K562 (cell line): ENCODE measurements around the gene FRMD7. TPM values are rescaled to one million over a fixed set of nuclear protein-coding genes. Genes with fewer than 3 reads are reported as not detected.

Source experiments
- ATAC-seq: fragments of 200-7000 bp; cut with Tn5 transposase; 3 replicates; pipeline ENCODE4 v1.9.1; 2020; ENCODE audit warnings: moderate library complexity
- BruUV-seq: library from RNA; stranded (reverse); fragments of 400-500 nt; replicated peaks from 2 replicates; lab custom pipeline; 2021; lab: Mats Ljungman, UMichigan
- CTCF ChIA-PET: fragments of 300-600 bp; formaldehyde crosslinking; extraction: SDS; loops from one replicate; lab custom pipeline; 2021; ENCODE audit warnings: low intra/inter-chr PET ratio; lab: Yijun Ruan, JAX
- POLR2A ChIA-PET: fragments of 300-600, 350-650 bp; sonication (Branson Sonifier 250); formaldehyde crosslinking; extraction: SDS; loops from one replicate; lab custom pipeline; 2021; ENCODE audit warnings: antibody characterized with exemption, inconsistent platforms; lab: Yijun Ruan, JAX
- DNase-seq, 4 experiments: peaks; one replicate each; pipeline versions ENCODE4 v3.0.0 to v3.0.0-alpha.2; 2011 to 2018; ENCODE audit warnings: low spot score in 3 of 4, mixed read lengths in 3 of 4; ENCODE audit errors: extremely low read depth in 1 of 4
- FAIRE-seq: peaks from 2 replicates; lab custom pipeline; 2011; peaks lifted over from hg19 to GRCh38; lab: Jason Lieb, UNC
- H2AFZ ChIP-seq: 2 replicates; pipeline ENCODE4 v1.6.0; 2011; ENCODE audit warnings: low read depth, low read length, control low read depth, inconsistent platforms
- H3K27ac ChIP-seq: fragments of 200-600 bp; 3 replicates; pipeline ENCODE4 v1.8.0; 2011; ENCODE audit warnings: low read depth, mild to moderate bottlenecking, control low read depth, inconsistent platforms, low read length, moderate library complexity, mixed read lengths; ENCODE audit errors: extremely low read depth
- H3K27me3 ChIP-seq, 2 experiments: fragments of 300-600 bp in 1 of 2; 2 replicates in 1 of 2; 3 replicates in 1 of 2; pipeline versions ENCODE4 v1.6.0 to v1.8.0; 2011; ENCODE audit warnings: inconsistent platforms in 2 of 2, low read length in 2 of 2, mild to moderate bottlenecking in 1 of 2, mixed read lengths in 1 of 2, moderate library complexity in 1 of 2; ENCODE audit not compliant: control insufficient read depth in 2 of 2, insufficient read depth in 2 of 2
- H3K36me3 ChIP-seq: fragments of 300-600 bp; 3 replicates; pipeline ENCODE4 v1.8.0; 2011; ENCODE audit warnings: mild to moderate bottlenecking, low read length, inconsistent platforms; ENCODE audit not compliant: control insufficient read depth, insufficient read depth
- H3K4me1 ChIP-seq, 2 experiments: fragments of 200-600 bp in 1 of 2; replicated peaks in 1 of 2; 2 replicates in 1 of 2; 3 replicates in 1 of 2; pipeline versions ENCODE4 v1.5.1 to v1.8.0; 2011; ENCODE audit warnings: inconsistent platforms in 2 of 2, low read length in 2 of 2, mild to moderate bottlenecking in 1 of 2, mixed read lengths in 1 of 2, moderate library complexity in 1 of 2; ENCODE audit not compliant: control insufficient read depth in 2 of 2, insufficient read depth in 2 of 2
- H3K4me2 ChIP-seq: 2 replicates; pipeline ENCODE4 v1.6.1; 2011; ENCODE audit warnings: low read length, control low read depth, inconsistent platforms, mixed read lengths; ENCODE audit not compliant: insufficient read depth
- H3K4me3 ChIP-seq: fragments of 200-600 bp; sonication (generic), shearing (Covaris generic); 2 replicates; pipeline ENCODE4 v1.5.1; 2016; ENCODE audit warnings: control low read depth, inconsistent platforms
- H3K79me2 ChIP-seq: fragments of 200-600 bp; 3 replicates; pipeline ENCODE4 v1.8.0; 2011; ENCODE audit warnings: low read length, inconsistent platforms; ENCODE audit not compliant: control insufficient read depth, insufficient read depth
- H3K9ac ChIP-seq, 2 experiments: 2 replicates each; pipeline versions ENCODE4 v1.6.0 to v1.6.1; 2011; ENCODE audit warnings: low read depth in 2 of 2, low read length in 2 of 2, control low read depth in 1 of 2, inconsistent platforms in 1 of 2, mild to moderate bottlenecking in 1 of 2, mixed read lengths in 1 of 2; ENCODE audit not compliant: insufficient read depth in 1 of 2
- H3K9me1 ChIP-seq: one replicate; pipeline ENCODE4 v1.6.0; 2011; ENCODE audit warnings: inconsistent platforms, mild to moderate bottlenecking, low read length, moderate library complexity; ENCODE audit not compliant: control insufficient read depth, insufficient read depth
- H3K9me3 ChIP-seq: replicated peaks from 2 replicates; pipeline ENCODE4 v1.5.1; 2011; ENCODE audit warnings: low read depth, low read length, inconsistent platforms; ENCODE audit not compliant: control insufficient read depth, insufficient read depth
- H4K20me1 ChIP-seq: replicated peaks from 2 replicates; pipeline ENCODE4 v1.6.1; 2011; ENCODE audit warnings: low read length, inconsistent platforms, mixed read lengths; ENCODE audit not compliant: control insufficient read depth, insufficient read depth
- ARID1B ChIP-seq: fragments of 450-650 bp; IDR thresholded peaks from 2 replicates; pipeline ENCODE4 v1.6.1; 2016; ENCODE audit warnings: antibody characterized with exemption, mild to moderate bottlenecking, inconsistent platforms
- CUX1 ChIP-seq: fragments of 200-800 bp; sonication (Bioruptor generic); IDR thresholded peaks from 2 replicates; pipeline ENCODE4 v1.6.1; 2016; ENCODE audit warnings: missing genetic modification characterization, missing compliant biosample characterization
- E2F6 ChIP-seq, 2 experiments: IDR thresholded peaks; 2 replicates each; pipeline ENCODE4 v1.6.1; 2011; ENCODE audit warnings: borderline replicate concordance in 1 of 2, control low read depth in 1 of 2, low read depth in 1 of 2, low read length in 1 of 2, mild to moderate bottlenecking in 1 of 2, mixed read lengths in 1 of 2, moderate library complexity in 1 of 2; ENCODE audit not compliant: insufficient read depth in 1 of 2, insufficient read length in 1 of 2, poor library complexity in 1 of 2, severe bottlenecking in 1 of 2; ENCODE audit errors: extremely low read depth in 1 of 2
- EGR1 ChIP-seq: fragments of 450-650 bp; conservative IDR thresholded peaks from 2 replicates; pipeline ENCODE4 v1.6.1; 2017; ENCODE audit warnings: mild to moderate bottlenecking
- MNT ChIP-seq, 2 experiments: fragments of 450-650 bp; conservative IDR thresholded peaks; 2 replicates each; pipeline ENCODE4 v1.6.1; 2017; ENCODE audit warnings: mild to moderate bottlenecking in 2 of 2, moderate library complexity in 2 of 2
- POLR2H ChIP-seq: IDR thresholded peaks from 2 replicates; pipeline ENCODE4 v1.6.1; 2016; ENCODE audit warnings: missing genetic modification characterization, low read depth, mild to moderate bottlenecking, control low read depth, missing compliant biosample characterization, moderate library complexity
- RBM34 ChIP-seq: fragments of 200-400 bp; formaldehyde crosslinking; IDR thresholded peaks from 2 replicates; pipeline ENCODE4 v1.6.1; 2018; ENCODE audit warnings: low read length, borderline replicate concordance; ENCODE audit not compliant: insufficient read depth
- TCF7L2 ChIP-seq: fragments of 150-350 bp; IDR thresholded peaks from 2 replicates; pipeline ENCODE4 v1.6.1; 2016; ENCODE audit warnings: low read depth, mild to moderate bottlenecking, low read length, moderate library complexity
- TRIM28 ChIP-seq: fragments of 450-650 bp; IDR thresholded peaks from 2 replicates; pipeline ENCODE4 v1.6.1; 2017
- ZFP36 ChIP-seq: fragments of 150-350 bp; IDR thresholded peaks from 2 replicates; pipeline ENCODE4 v1.6.1; 2018; ENCODE audit warnings: low read length, low read depth; ENCODE audit not compliant: partially characterized antibody
- WGBS: fragments of 100-300 bp; shearing (Covaris generic); methylation state at CpG from one replicate; pipeline ENCODE4 v1.1.6; 2016; ENCODE audit warnings: low coverage, mixed read lengths; ENCODE audit not compliant: insufficient coverage; ENCODE audit errors: missing lambda C conversion rate; 5-methylcytosine and 5-hydroxymethylcytosine counted together
- in situ Hi-C: fragments of 300-500 bp; cut with MboI; formaldehyde crosslinking; loops from 4 replicates; pipeline ENCODE4 v1.15.0; 2018; ENCODE audit warnings: inconsistent platforms, mixed read lengths
- intact Hi-C: fragments of 100-400 bp; cut with micrococcal nuclease; formaldehyde crosslinking; loops from 2 replicates; pipeline ENCODE4 v1.14.2; 2022
- polyA plus RNA-seq, 8 experiments: library from polyadenylated mRNA; depleted of rRNA in 4 of 8; stranded (reverse) in 5 of 8; unstranded in 3 of 8; fragments of >200 nt; fragmentation: Nextera tagmentation in 2 of 8; fragmentation: Illumina TruSeq in 1 of 8; extraction: Ambion mirVana in 2 of 8; extraction: Trizol in 1 of 8; gene quantifications; 2 replicates each; pipeline versions ENCODE4 v1.2.1 to v1.2.3, GENCODE V29; 2011 to 2014; ENCODE audit warnings: inconsistent platforms in 1 of 8, missing spikeins in 1 of 8
- total RNA-seq, 7 experiments: library from RNA; depleted of rRNA in 6 of 7; stranded (reverse); fragments of >200 nt in 6 of 7; fragmentation: Illumina TruSeq in 2 of 7; extraction: Trizol in 2 of 7; gene quantifications; 2 replicates each; pipeline versions ENCODE4 v1.2.1 to v1.2.3, GENCODE V29; 2011 to 2021; ENCODE audit warnings: low replicate concordance in 1 of 7

Gene FRMD7
- total and polyA plus RNA-seq, 9 of the 15 experiments (the other 6 are each of a cell fraction or from before 2014, with no cell fraction given): 0.06 to 0.09 TPM; not detected in 7

GRCh38 chrX:132063334-132063733 lies 64.5 kb downstream of the FRMD7 start:
- CTCF ChIA-PET: no interaction called here
- no TSS peak for BruUV-seq
- DNase-seq (no peak), ATAC-seq (no peak), FAIRE-seq (no peak)
- in situ Hi-C loops (no loop called here), intact Hi-C loops (no loop called here)
- no peak for TF ChIP-seq POLR2H (tag)
- no peak for TF ChIP-seq TRIM28
- TF ChIP-seq ZFP36: no peak
- TF ChIP-seq E2F6 (IDR thresholded peaks at IDR 0.05; ENCODE audit: borderline replicate concordance in 1 of 2, extremely low read depth in 1 of 2, insufficient read depth in 1 of 2, insufficient read length in 1 of 2, low read depth in 1 of 2, low read length in 1 of 2, poor library complexity in 1 of 2, severe bottlenecking in 1 of 2): no peak
- TF ChIP-seq MNT (conservative IDR thresholded peaks at IDR 0.05): no peak
- no peak for TF ChIP-seq TCF7L2
- TF ChIP-seq EGR1: no peak
- TF ChIP-seq ARID1B: no peak
- TF ChIP-seq RBM34: no peak
- no peak for TF ChIP-seq CUX1
- Histone ChIP-seq H3K9me3 (no peaks in the 10 kb centered on the region), H3K4me2 (no peak overlapping the region), H3K9ac (no peak overlapping the region), H4K20me1 (no peaks in the 10 kb centered on the region), H3K9me1 (no peaks in the 10 kb centered on the region), H3K4me3 (no peak overlapping the region), H3K27ac (no peak overlapping the region), H3K27me3 (no peaks in the 10 kb centered on the region), H3K36me3 (peaks cover 67% of the 10 kb centered on the region), H3K4me1 (no peaks in the 10 kb centered on the region), H3K79me2 (peaks cover 4% of the 10 kb centered on the region; the same call in 1 of the 3 replicates), H2AFZ (no peak overlapping the region)
- WGBS: 98% methylated on average over 3 of the region's 3 CpGs
- POLR2A ChIA-PET: interaction anchor here (1.0 kb wide), 1 partner anchor 207 kb away, joined by 3 read pairs; no protein-coding TSS in a partner anchor
